HepG2 (cell line): ENCODE results near the gene RNU6-1. TPM values are rescaled to one million over a fixed set of nuclear protein-coding genes. Genes with fewer than 3 reads are reported as not detected.

Experiments
- BCLAF1 ChIP-seq: fragments of 450-650 bp; IDR thresholded peaks from 2 replicates; pipeline ENCODE4 v1.6.1; 2017; ENCODE audit warnings: mild to moderate bottlenecking
- NRL ChIP-seq: sonication (generic); formaldehyde crosslinking; IDR thresholded peaks from 2 replicates; pipeline ENCODE4 v1.5.0; 2020; ENCODE audit warnings: missing genetic modification reagents, mild to moderate bottlenecking, moderate library complexity, borderline replicate concordance
- PHF8 ChIP-seq: sonication (generic); formaldehyde crosslinking; IDR thresholded peaks from 2 replicates; pipeline ENCODE4 v1.5.0; 2020; ENCODE audit warnings: missing genetic modification reagents
- RXRA ChIP-seq: sonication (generic); formaldehyde crosslinking; IDR thresholded peaks from 2 replicates; pipeline ENCODE4 v1.5.1; 2020; ENCODE audit warnings: missing genetic modification reagents
- XRCC5 ChIP-seq: fragments of 200-400 bp; formaldehyde crosslinking; optimal IDR thresholded peaks from 2 replicates; pipeline ENCODE3; 2017; ENCODE audit warnings: mild to moderate bottlenecking, low read length
- YEATS4 ChIP-seq: sonication (generic); formaldehyde crosslinking; IDR thresholded peaks from 2 replicates; pipeline ENCODE4 v1.4.0; 2020; ENCODE audit warnings: missing genetic modification reagents, borderline replicate concordance
- ZBTB44 ChIP-seq: sonication (generic); formaldehyde crosslinking; IDR thresholded peaks from 2 replicates; pipeline ENCODE4 v1.4.0; 2020; ENCODE audit warnings: missing genetic modification reagents
- ZFP91 ChIP-seq: sonication (generic); formaldehyde crosslinking; IDR thresholded peaks from 2 replicates; pipeline ENCODE4 v1.9.0; 2022; ENCODE audit warnings: missing genetic modification reagents, mild to moderate bottlenecking, borderline replicate concordance
- ZNF205 ChIP-seq: IDR thresholded peaks from 2 replicates; pipeline ENCODE4 v1.6.1; 2018; ENCODE audit warnings: missing biosample characterization, missing genetic modification reagents
- ZNF737 ChIP-seq: sonication (generic); formaldehyde crosslinking; IDR thresholded peaks from 2 replicates; pipeline ENCODE4 v1.5.0; 2020; ENCODE audit warnings: missing genetic modification reagents, mild to moderate bottlenecking, borderline replicate concordance
- ZNF800 ChIP-seq: sonication (generic); formaldehyde crosslinking; IDR thresholded peaks from 2 replicates; pipeline ENCODE4 v1.4.0; 2020; ENCODE audit warnings: missing genetic modification reagents
- polyA plus RNA-seq, 8 experiments: library from polyadenylated mRNA; depleted of rRNA in 3 of 8; stranded (reverse) in 7 of 8; unstranded in 1 of 8; fragments of >200 nt; fragmentation: Illumina TruSeq in 4 of 8; extraction: Trizol in 4 of 8; gene quantifications; 2 replicates each; pipeline versions ENCODE4 v1.2.1 to v1.2.3, GENCODE V29; 2011 to 2016; ENCODE audit warnings: low read depth in 4 of 8, missing spikeins in 1 of 8, mixed read lengths in 1 of 8; ENCODE audit not compliant: insufficient read depth in 1 of 8
- total RNA-seq, 5 experiments: library from RNA; depleted of rRNA; stranded (reverse); fragments of >200 nt; fragmentation: Illumina TruSeq; extraction: Trizol; gene quantifications; 2 replicates each; pipeline ENCODE4 v1.2.3, GENCODE V29; 2016; ENCODE audit warnings: low read depth in 1 of 5

The RNU6-1 gene
- total and polyA plus RNA-seq, 2 of the 13 experiments (the other 11 are each of a cell fraction or from before 2014, with no cell fraction given), result under 0.01 TPM; not detected in 1

GRCh38 chr15:67840749-67841512, 1.1 kb upstream of the RNU6-1 start (continued):
- no peak for TF ChIP-seq ZFP91 (CRISPR knock-in tag)
- TF ChIP-seq XRCC5, result peak; percentile 11
- no peak for TF ChIP-seq YEATS4 (CRISPR knock-in tag)
- TF ChIP-seq ZNF800 (CRISPR knock-in tag), result 0 out of 2 replicates have a peak, but pooled peaks have one; percentile 1
- TF ChIP-seq ZNF205 (CRISPR knock-in tag), result 0 out of 2 replicates have a peak, but pooled peaks have one; percentile 37
- TF ChIP-seq PHF8, result peak; percentile 11; the same call in 1 of the 2 replicates
- no peak for TF ChIP-seq BCLAF1
- 0 out of 2 replicates have a peak, but pooled peaks have one; percentile 29 for TF ChIP-seq RXRA (CRISPR knock-in tag)
- TF ChIP-seq ZNF737 (CRISPR knock-in tag), result no peak
- TF ChIP-seq NRL (CRISPR knock-in tag), result peak; percentile 53; the same call in 1 of the 2 replicates
- TF ChIP-seq ZBTB44, result no peak
